Kidney (tissue), 14 donors: ENCODE measurements around the gene COL9A1. TPM values are rescaled to one million over a fixed set of nuclear protein-coding genes. Genes with fewer than 3 reads are reported as not detected.
"Not testable (repeated sequence)": the region's sequence is repeated elsewhere in the genome, so short reads cannot be mapped to it uniquely, and the experiment has no call there.

Experiments
- DNase-seq, 5 donors: peaks; one replicate each; pipeline ENCODE4 v3.0.0-alpha.2; 2013 to 2020
- FAIRE-seq: peaks from 2 replicates; lab custom pipeline; 2012; peaks lifted over from hg19 to GRCh38; lab: Jason Lieb, UNC
- H3K27ac ChIP-seq, 2 donors: one replicate each; pipeline ENCODE4 v1.7.0; 2013; ENCODE audit warnings: low read depth in 2 of 2, low read length in 2 of 2, inconsistent platforms in 1 of 2
- H3K27me3 ChIP-seq: one replicate; pipeline ENCODE4 v1.7.1; 2013; ENCODE audit warnings: low read length, inconsistent platforms; ENCODE audit not compliant: control insufficient read depth, insufficient read depth
- H3K36me3 ChIP-seq, 3 donors: one replicate each; pipeline versions ENCODE4 v1.7.0 to v1.7.1; 2013; ENCODE audit warnings: low read length in 3 of 3, control low read depth in 1 of 3, inconsistent platforms in 1 of 3; ENCODE audit not compliant: insufficient read depth in 3 of 3, control insufficient read depth in 2 of 3
- H3K4me1 ChIP-seq, 3 donors: one replicate each; pipeline versions ENCODE4 v1.7.0 to v1.7.1; 2013; ENCODE audit warnings: low read length in 3 of 3, inconsistent platforms in 1 of 3, low read depth in 1 of 3; ENCODE audit not compliant: control insufficient read depth in 2 of 3, insufficient read depth in 2 of 3
- H3K4me3 ChIP-seq, 3 donors: one replicate each; pipeline versions ENCODE4 v1.7.0 to v1.8.1; 2013; ENCODE audit warnings: low read length in 3 of 3, control low read depth in 1 of 3, inconsistent platforms in 1 of 3
- H3K9ac ChIP-seq, 3 donors: one replicate each; pipeline versions ENCODE4 v1.7.0 to v1.7.1; 2013; ENCODE audit warnings: low read length in 3 of 3, control low read depth in 1 of 3, inconsistent platforms in 1 of 3
- H3K9me3 ChIP-seq, 3 donors: one replicate each; pipeline versions ENCODE4 v1.7.0 to v1.7.1; 2013; ENCODE audit warnings: low read length in 3 of 3, control low read depth in 1 of 3, inconsistent platforms in 1 of 3; ENCODE audit not compliant: control insufficient read depth in 2 of 3, insufficient read depth in 1 of 3
- CTCF ChIP-seq: IDR thresholded peaks from 3 replicates; pipeline ENCODE4 v1.5.1; 2012; ENCODE audit warnings: mild to moderate bottlenecking, moderate library complexity, borderline replicate concordance; ENCODE audit not compliant: insufficient read depth; ENCODE audit errors: extremely low read depth
- intact Hi-C: fragments of 100-400 bp; cut with DNase I; formaldehyde crosslinking; loops from one replicate; pipeline ENCODE4 v1.11.1; 2022
- polyA plus RNA-seq: library from polyadenylated mRNA; stranded (reverse); fragments of 350-450 nt; fragmentation: Illumina TruSeq; extraction: RNeasy Lipid Tissue Mini Kit (QIAGEN cat#74804); gene quantifications from one replicate; pipeline ENCODE4 v1.2.3, GENCODE V29; 2014; ENCODE audit warnings: low read depth, low replicate concordance; ENCODE audit not compliant: insufficient read depth
- total RNA-seq: library from RNA; stranded (reverse); fragmentation: NEBNext Ultra II Directional; extraction: Animal tissue kit (Norgen Biotek cat#: 25700); gene quantifications from one replicate; pipeline ENCODE4 v1.2.1, GENCODE V29; 2021
- donor health status: control.
- donor health status: control.
- donor health status: control.
- donor health status: control.
- donor health status: control.
- donor health status: DM: yes; HTN: yes; CAD: no.
- donor health status: Normal renal cell carcinoma (clear cell type).

Gene COL9A1
- total and polyA plus RNA-seq, 2 donors from 2014 or later: 0.19 to 0.22 TPM

GRCh38 chr6:70336996-70337742 is 34.3 kb upstream of the COL9A1 start:
- FAIRE-seq (no peak), DNase-seq (no peak)
- no peak overlapping the region for H3K9ac ChIP-seq
- intact Hi-C loops: no loop called here
- H3K4me1 ChIP-seq: no peaks in the 10 kb centered on the region
- H3K27me3 ChIP-seq: no peaks in the 10 kb centered on the region
- no peak for TF ChIP-seq CTCF
- no peaks in the 10 kb centered on the region for H3K9me3 ChIP-seq
- no peaks in the 10 kb centered on the region for H3K36me3 ChIP-seq
- H3K27ac ChIP-seq: no peak overlapping the region
- no peak overlapping the region for H3K4me3 ChIP-seq

- Histone ChIP-seq H3K4me3 (no peak overlapping the region), H3K27ac (no peak overlapping the region), H3K36me3 (no peaks in the 10 kb centered on the region), H3K9me3 (no peaks in the 10 kb centered on the region), H3K4me1 (no peaks in the 10 kb centered on the region), H3K27me3 (no peaks in the 10 kb centered on the region), H3K9ac (no peak overlapping the region)
- intact Hi-C loops: no loop called here
- no peak for TF ChIP-seq CTCF
- FAIRE-seq (no peak), DNase-seq (no peak)
These were observed 24.2 kb upstream of the COL9A1 start for GRCh38 chr6:70327036-70327435.

GRCh38 chr6:70325009-70325408 is 22.1 kb upstream of the COL9A1 start:
- H3K36me3 ChIP-seq: no peaks in the 10 kb centered on the region
- H3K9ac ChIP-seq: no peak overlapping the region
- TF ChIP-seq CTCF: no peak
- DNase-seq: no peak
- intact Hi-C loops: no loop called here
- no peak for FAIRE-seq
- no peaks in the 10 kb centered on the region for H3K27me3 ChIP-seq
- no peaks in the 10 kb centered on the region for H3K4me1 ChIP-seq
- no peak overlapping the region for H3K27ac ChIP-seq
- no peaks in the 10 kb centered on the region for H3K9me3 ChIP-seq
- no peak overlapping the region for H3K4me3 ChIP-seq

- H3K9me3 ChIP-seq, H3K36me3 ChIP-seq, intact Hi-C loops, DNase-seq, H3K9ac ChIP-seq, FAIRE-seq, H3K4me3 ChIP-seq, H3K27me3 ChIP-seq, H3K27ac ChIP-seq, H3K4me1 ChIP-seq: not testable (repeated sequence)
These were observed 14.9 kb upstream of the COL9A1 start for GRCh38 chr6:70317799-70318198.
